IPS-18c (cell line): ENCODE results near the gene IFT43.
A peak's percentile ranks its signal among the peaks of the same experiment; 100 is the strongest.

Experiments used
- H3K4me3 ChIP-seq: 2 replicates; pipeline ENCODE4 v1.7.0; 2013; ENCODE audit warnings: low read depth, mild to moderate bottlenecking, low read length, moderate library complexity; ENCODE audit not compliant: insufficient read depth
- H3K9me3 ChIP-seq: one replicate; pipeline ENCODE4 v1.6.1; 2013; ENCODE audit warnings: mild to moderate bottlenecking, low read length, moderate library complexity; ENCODE audit not compliant: control insufficient read depth, insufficient read depth

IFT43 gene

DNA sequence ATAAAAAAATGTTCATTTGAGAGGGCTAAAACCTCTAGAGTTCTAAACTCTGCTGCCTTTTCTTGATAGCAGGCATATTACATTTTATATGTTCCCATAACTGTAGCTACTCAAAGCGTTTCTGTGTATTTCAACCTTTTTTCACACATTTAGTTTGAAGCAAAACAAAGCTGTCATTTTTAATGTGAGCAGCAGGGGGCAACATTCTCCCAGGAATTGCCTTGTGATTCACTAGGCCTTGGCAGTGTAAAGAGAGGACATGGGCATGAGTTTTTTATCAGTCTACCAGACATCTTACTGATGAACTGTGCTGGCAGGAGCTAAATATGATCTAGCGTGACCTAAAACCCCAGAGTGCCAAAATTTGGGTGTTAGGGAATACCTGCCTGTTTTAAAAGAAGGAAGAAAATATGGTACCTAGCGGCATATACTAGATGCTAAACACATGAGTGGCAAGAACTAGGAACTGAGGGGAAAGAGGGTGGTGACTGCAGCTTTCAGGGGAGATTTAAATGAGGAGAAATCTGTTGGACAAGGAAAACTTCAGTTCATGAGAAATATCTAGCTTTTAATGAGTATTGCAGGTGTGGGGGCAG lies 65.3 kb downstream of the IFT43 start:
- no peak overlapping the region for H3K4me3 ChIP-seq
- H3K9me3 ChIP-seq: no peaks in the 10 kb centered on the region

DNA sequence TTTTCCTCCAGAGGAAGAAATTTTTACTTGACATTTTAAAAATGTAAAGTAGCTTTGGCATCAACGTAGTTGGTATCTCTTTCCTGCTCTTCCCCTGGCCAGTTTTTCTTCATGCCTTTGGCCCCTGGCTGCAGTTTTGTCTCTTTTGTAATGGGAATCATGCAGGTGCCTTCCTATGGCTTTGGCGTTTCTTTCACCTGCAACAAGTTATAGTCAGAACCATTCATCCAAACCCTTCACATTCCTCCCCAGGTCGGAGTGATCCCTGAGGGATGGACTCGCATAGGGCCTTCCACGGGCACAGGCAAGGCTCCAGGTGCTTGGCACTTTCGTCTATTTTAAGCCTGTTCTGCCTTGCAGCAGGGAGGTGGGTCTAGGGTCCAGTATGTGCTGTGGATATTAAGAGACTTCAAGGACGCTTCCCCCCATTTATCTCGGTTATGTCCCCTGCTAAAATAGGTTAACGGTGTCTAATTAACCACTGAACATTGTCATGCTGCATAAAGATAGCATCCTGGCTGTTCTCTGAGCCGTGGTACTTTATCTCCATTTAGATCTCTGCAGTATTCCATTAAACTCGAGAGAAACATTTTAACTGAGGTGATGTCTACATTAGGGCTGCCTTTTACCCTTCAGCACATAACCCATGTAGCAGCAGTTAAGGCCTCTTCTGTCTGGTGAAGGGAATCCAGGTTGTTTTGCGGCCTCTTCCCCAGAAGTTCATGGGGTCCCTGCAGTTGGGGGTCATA lies 66.3 kb downstream of the IFT43 start:
- H3K9me3 ChIP-seq: no peaks in the 10 kb centered on the region
- no peak overlapping the region for H3K4me3 ChIP-seq

DNA sequence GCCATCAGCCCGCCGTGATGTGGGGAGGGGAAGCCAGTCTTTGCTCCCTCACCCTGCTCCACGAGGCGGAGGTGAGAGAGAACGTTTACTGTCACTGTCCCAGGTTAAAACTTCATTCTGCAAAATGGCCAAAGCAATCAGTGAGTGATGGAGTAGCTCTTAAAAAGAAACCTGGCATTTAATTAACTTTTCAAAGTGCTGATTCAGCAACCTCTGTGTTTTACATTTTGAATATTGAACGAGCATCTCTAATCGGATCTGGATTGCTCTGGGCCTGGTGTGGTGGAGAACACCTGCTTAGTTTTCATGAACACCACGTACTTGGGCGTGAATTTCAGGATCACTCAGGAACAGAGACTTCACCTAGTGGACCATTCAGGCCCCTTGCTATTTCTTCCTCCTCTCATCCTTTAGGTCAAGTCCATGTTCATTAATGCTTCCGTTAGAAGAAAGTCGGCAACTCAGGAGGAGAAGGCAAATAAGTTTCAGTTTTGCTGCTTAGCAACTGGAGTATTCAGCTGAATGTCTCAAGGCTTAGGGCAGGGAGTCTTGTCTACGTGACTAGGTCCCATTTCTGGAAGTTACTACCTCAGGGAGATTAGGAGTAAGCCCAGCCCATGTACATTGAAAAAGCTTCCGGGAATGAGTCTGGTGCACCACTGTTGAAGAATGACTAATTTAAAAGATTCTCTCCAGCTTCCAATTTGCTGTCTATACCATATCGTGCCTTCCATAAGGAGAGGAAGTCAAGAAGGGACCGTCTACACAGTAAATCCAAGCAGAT lies 68.2 kb downstream of the IFT43 start:
- H3K9me3 ChIP-seq: no peaks in the 10 kb centered on the region
- no peak overlapping the region for H3K4me3 ChIP-seq

DNA sequence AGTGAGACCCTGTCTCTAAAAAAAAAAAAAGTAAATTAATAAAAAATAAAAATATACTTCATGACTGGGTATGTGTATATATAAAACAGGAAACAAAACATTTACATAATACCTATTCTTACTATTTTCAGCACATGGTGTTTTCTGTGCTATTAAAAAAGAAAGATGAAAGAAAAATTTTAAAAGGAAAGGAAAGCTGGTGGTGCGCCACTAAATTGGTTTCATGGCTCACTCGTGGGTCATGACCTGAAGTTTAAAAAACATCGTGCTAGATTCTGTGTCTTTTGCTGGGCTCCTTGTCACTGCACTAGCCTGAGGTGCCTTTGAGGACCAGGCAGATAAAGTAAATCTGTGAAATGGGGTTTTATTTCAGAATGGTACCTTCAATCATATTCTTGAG lies 69.8 kb downstream of the IFT43 start:
- Histone ChIP-seq H3K9me3 (no peaks in the 10 kb centered on the region), H3K4me3 (no peak overlapping the region)

DNA sequence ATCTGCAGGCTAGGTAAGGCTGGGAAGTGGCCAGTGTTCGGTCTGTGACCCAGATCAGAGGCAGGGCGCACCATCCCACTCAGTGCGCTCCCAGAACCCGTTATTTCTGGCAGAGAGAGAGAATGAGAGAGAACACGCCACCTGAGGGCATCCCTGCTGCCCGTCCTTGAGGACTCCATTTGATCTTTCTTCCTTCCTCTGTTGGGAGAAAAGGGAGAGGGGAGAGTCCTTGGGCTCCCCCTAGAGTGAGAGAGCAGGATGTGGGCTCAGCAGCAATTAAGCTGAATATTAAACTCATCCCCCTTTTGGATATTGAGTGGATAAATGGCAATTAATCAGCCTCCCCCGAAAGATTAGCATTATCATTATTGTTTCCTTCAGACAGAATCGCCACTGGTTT lies 70.6 kb downstream of the IFT43 start:
- no peak overlapping the region for H3K4me3 ChIP-seq

DNA sequence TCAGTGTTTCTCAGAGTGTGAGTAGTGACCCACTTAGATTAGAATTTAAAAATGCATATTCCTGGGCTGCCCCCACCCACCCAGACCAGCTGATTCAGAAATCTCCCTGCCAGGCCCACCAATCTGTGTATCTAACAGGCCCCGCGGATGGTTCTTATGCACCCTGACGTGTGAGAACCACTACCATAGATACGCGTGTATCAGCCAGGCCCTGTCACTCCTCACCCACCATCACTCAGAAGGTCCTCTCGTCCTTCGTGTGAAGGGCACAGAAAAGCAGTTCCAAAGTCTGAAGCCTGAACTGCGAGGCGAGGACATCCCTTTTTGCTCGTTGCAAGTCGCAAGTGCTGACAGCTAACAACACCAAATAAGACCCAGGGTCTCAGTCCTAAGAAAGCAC lies 72.4 kb downstream of the IFT43 start:
- H3K9me3 ChIP-seq: no peaks in the 10 kb centered on the region

More for the DNA sequence above, 70.6 kb downstream of the IFT43 start:
- no peaks in the 10 kb centered on the region for H3K9me3 ChIP-seq

DNA sequence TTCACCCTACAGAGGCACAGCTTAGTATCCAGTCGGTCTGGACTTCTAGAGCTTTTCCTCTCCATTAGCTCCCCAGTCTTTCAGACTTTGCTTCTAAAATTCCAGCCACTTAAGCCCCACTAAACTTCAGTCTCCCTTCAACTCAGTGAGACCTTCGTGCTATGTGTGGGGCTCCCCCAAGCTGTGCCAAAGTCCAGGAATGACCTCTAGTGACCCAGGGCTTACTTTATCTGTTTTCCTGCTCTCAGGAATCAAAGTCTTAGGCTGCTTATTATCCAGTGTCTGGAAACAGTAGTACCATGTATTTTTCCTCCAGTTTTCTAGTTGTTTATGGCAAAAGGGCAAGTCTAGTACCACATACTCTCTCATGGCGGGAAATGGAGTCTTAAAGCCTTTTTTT lies 77.8 kb downstream of the IFT43 start:
- Histone ChIP-seq H3K9me3 (peaks cover 2% of the 10 kb centered on the region), H3K4me3 (no peak overlapping the region)

More for the DNA sequence above, 72.4 kb downstream of the IFT43 start:
- no peak overlapping the region for H3K4me3 ChIP-seq

DNA sequence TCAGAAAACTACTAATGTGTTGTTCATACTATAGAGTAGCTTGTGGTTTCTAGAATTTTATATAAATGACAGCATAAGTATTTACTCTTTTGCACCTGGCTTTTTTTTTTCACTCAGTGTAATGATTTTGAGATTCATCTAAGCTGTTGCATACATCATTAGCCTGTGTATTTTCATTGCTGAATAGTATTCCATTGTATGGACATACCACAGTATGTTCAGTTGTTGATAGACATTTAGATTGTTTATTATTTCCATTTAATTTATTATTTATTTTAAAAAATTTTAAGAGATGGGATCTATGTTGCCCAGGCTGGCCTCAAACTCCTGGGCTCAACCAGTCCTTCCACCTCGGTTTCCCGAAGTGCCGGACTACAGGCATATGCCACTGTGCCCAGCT lies 80.0 kb downstream of the IFT43 start:
- no peak overlapping the region for H3K4me3 ChIP-seq
- H3K9me3 ChIP-seq: peaks cover 2% of the 10 kb centered on the region

DNA sequence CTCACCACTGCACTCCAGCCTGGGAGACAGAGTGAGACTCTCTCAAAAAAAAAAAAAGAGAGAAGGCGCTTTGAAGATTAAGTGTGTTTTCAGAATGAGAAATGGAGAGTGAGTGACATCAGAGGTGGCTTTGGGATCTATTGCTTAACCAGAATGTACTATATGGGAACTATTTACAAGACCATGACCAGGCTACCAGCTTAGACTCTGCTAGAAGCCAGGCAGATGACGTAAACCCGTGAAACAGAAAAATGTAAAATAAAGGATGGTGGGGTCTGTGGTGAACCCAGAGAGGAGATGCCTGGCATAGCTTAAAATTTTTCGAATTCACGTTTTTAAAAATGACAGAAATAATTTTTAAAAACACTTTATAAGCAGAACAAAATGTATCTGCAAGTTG lies 82.0 kb downstream of the IFT43 start:
- peaks cover 2% of the 10 kb centered on the region for H3K9me3 ChIP-seq
- H3K4me3 ChIP-seq: no peak overlapping the region

DNA sequence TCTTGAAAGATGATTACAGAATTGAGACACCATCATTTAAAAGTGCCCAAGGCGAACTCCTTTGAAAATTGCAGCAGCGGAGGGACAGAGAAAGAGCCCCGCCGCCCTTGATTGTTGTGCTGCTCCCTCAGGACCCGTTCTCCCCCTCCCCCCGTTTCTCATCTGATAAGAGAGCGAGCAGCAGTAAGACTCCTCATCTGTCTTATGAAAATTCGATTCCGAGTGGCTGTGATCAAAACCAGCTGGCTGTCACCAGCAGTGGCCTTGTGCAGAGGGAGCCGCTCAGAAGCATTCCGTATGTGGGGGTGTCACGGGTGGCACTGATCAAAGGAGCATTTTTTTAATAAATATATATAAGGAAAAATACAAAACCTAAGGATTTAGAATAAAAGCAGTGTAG lies 88.2 kb downstream of the IFT43 start:
- Histone ChIP-seq H3K9me3 (no peaks in the 10 kb centered on the region), H3K4me3 (no peak overlapping the region)

DNA sequence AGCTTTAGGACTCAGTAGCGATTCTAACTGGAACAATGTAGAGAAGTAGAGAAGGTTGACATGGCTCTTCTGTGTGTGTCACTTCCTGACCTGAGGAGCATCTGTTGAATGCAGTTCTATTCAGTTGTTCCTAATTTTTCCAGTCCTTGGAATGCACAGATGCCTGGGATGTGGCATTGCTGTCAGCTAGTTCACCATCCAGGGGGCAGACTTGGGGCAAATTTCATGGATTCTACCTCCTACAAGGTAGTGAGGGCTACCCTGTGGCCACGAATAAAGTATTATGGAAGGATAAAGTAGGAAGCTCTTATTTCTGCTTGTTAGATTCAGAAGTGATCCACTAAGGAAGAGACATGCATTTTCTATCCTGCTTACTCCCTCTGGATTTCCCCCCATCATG lies 91.8 kb downstream of the IFT43 start:
- Histone ChIP-seq H3K9me3 (no peaks in the 10 kb centered on the region), H3K4me3 (no peak overlapping the region)

DNA sequence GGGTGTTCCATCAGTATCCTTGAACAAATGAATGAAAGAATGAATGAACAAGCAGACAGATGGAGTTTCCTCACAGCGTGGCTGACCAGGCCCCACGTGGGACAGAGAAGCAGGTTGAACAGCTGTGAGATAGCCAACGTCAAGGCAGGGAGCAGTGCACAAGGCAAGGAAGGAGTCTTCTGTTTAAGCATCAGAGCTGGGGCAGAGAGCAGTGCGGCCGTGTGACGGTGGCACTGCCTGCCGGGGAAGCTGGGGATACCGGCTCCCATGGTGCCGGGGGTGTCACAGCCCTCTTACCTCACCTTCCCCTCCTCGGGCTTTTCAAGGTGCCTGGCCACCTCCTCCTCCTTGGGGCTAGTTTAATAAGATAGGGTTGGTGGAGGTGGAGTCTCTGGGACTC lies 92.9 kb downstream of the IFT43 start:
- no peak overlapping the region for H3K4me3 ChIP-seq
- no peaks in the 10 kb centered on the region for H3K9me3 ChIP-seq

DNA sequence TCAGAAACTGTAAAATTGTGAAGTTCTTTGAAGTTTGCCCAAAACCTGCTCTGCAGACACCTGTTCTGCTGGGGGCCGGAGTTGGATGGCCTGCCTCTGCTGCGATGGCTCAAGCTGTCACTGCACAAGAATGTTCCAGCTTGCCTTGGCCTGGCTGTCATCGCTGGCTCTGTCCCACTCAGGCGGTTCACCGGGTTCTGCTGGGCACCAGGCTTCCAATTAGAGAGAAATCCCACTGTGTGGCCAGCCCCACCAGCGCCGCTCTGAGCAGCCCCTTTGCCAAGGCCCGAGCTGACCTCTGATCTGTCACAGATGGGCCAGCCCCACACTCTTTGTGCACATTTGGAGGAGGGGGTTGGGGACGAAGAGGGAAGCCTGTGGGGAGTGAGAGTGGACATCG lies 94.5 kb downstream of the IFT43 start:
- Histone ChIP-seq H3K9me3 (no peaks in the 10 kb centered on the region), H3K4me3 (no peak overlapping the region)

DNA sequence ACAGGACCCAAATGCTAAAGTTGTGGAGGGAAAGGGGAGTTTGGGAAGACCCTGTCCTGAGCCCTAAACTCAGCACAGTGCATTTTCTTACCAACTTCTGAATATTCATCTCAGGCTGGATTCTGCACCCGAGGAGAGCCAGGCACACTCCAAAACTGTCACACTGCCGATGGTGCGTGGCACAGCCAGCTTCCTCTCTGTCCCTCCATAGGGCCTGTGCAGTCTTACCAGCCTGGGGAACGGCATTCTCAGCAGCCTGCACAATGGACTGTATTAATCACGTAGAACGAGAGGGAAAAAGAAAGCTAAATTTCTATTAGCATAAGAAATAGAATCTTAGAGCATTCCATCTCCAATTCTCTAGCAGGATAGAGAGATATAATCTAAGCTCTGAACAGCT lies 94.9 kb downstream of the IFT43 start:
- Histone ChIP-seq H3K4me3 (no peak overlapping the region), H3K9me3 (no peaks in the 10 kb centered on the region)

DNA sequence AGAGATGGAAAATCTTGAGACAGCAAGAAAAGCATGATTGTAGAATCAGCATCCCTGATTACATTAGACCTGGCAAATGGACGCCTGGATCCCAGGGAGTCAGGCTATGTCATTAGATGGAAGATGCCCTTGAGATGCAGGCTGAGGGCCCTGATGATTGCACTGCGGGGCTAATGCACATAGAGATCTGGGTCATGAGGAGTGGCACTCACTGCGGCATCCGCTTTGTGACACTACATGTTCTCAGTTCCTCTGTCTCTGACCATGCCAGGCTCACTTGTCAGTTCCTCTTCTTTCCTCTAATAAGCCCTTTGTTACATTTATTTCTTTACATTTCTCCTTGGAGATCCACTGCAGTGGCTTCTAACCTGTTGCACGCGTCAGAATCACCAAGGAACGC lies 96.1 kb downstream of the IFT43 start:
- H3K4me3 ChIP-seq: no peak overlapping the region
- H3K9me3 ChIP-seq: no peaks in the 10 kb centered on the region

DNA sequence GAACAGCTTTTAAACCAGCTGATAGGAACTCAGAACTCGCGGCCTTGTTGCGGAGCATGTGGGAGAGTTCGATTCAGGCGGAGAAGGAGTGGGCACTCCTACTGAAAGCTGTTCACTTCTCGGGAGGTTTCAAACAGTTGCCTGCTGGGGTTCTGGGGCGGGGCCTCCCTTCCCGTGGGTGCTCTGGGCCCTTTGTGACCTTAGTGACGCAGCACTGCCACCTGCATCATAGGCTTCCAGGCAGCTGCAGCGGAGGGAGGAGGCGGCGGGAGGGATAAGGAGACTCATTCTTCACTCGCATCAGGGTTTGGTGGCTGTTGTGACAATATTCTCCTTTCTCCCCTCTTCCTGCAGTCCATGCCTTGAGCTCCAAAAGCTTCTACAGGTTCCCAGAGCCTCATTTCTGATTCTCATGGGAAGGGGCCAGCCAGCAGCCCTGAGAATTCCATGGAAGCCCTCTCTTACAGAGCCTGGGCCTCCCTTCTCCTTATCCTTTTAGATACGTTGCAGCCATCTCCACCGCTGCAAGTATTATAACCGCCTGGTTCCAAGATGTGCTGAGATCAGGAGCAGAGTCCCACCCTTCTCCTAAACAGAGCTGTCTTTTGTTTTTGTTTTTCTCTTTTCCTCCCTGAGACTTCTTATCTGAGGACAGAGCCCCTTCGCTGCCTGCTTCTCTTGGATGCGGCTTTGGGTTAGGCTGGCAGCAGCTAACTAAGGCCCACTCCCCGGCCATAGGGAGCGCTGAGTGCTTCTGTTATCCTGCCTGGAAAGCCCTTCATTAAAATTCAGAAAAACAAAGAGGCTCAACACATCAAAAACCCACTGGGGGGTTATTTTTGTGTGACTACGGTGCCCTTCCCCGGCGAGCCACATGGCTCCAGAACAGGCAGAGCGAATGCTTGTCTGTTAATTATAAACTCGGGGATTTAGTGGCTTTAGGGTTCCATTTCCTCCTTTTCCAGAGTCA lies 98.5 kb downstream of the IFT43 start:
- Histone ChIP-seq H3K9me3 (no peaks in the 10 kb centered on the region), H3K4me3 (peak overlapping the region; percentile 2; the same call in 1 of the 2 replicates)

DNA sequence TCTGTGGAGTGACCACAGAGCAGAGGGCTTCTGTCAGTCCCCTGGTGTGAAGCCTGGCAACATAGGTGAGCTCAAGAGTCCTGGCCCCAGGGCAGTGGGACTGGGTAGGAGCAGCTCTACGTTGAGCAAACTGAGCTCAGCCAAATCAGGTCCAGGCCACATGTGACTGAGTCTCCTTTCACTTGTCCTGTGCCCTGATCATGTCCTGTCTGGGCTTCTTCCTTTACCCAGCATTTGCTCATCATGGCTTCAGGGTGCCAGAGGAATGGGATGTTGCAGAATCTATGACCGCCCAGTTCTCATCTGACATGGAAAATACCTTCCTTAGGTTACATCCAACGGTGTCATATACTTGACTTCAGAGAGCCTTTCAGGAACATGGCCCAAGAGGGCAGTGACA lies 99.8 kb downstream of the IFT43 start:
- Histone ChIP-seq H3K4me3 (no peak overlapping the region), H3K9me3 (no peaks in the 10 kb centered on the region)
